GM18909 (cell line): ENCODE results near the gene ZFPM1.

ENCODE experiments used
- ATAC-seq: cut with Tn5 transposase; IDR thresholded peaks from one replicate; pipeline ENCODE4 v1.9.1; 2021; ENCODE audit warnings: mild to moderate bottlenecking; ENCODE audit not compliant: unreplicated experiment, poor library complexity

The ZFPM1 gene

DNA sequence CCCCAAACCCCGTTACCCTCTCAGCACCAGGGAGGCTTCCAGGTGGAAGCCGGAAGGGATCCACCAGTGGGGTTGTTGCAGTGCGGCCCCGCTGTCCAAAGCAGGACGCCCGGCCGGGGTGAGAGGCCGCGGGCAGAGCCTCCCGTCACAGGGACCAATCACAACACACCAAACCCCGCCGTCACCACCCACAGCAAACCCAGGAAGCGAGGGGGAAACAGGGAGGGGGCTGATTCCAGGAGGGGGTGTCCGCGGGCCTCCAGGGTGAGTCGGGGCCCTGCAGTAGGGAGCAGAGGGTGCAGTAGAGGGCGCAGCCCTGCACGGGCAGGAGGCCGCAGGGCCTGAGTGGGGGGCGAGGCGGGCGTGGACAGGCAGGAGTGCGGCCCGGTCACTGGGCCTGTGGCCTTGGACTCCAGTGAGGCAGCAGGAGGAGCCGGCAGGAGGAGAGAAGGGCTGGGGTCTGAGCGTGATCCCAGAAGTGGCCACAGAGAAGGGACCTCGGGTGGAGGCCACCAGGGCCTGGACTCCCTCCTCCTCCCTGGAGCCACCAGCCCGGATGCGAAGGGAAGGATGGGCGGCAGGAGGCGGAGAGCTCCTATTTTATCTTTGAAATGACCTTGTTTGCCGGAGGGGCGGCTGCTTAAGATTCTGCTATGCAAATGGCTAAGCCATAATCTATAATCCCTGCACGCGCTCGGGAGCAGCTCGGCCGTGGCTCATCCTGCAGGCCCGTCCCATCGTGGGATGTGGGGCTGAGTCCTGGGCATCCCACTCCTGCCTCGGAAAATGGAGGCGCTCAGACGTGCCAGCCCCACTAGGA lies 41.5 kb downstream of the ZFPM1 start:
- no peak for ATAC-seq

- no peak for ATAC-seq
These were observed 42.2 kb downstream of the ZFPM1 start for GRCh38 chr16:88495268-88495772.

DNA sequence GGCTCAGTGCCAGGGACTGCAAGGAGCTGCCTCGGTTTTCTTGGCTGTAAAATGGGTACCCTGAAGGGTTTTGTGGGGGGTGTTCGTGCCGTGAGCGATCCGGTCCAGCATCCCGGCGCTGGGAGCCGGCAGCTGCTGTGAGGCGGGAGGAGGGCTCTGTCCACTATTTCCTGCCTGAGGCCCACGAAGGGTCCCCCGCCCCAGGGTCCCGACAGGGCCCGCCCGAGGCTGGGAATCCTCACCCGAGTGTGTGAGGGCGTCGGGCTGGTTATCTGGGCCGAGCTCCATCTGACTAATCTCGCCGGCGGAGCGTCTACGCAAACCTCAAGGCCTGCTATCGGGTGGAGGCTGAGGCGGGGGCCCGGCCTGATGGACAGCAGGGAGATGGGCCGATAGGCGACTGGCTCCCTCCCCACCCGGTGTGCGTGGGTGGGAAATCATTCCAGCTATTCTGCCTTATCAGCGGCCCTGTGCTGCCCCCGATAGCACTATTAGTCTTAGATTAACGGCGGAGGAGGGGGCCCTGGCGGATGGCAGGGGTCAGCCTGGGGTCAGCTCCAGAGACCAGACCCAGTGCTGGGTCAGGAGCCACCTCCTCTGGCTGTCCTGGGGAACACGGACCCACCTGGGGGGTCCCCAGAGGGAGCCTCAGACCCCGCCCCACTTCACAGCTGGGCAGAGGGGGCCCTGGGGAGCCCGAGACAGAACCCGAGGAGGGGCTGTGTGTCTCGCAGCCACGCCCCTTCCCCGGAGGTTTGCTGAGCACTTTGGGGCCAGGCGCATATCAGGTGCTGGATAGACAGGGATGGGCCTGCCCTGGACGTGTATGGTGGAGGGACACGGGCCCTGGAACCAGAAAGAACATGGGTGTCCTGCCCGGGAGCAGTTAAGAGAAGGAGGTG lies 44.7 kb downstream of the ZFPM1 start:
- no peak for ATAC-seq

DNA sequence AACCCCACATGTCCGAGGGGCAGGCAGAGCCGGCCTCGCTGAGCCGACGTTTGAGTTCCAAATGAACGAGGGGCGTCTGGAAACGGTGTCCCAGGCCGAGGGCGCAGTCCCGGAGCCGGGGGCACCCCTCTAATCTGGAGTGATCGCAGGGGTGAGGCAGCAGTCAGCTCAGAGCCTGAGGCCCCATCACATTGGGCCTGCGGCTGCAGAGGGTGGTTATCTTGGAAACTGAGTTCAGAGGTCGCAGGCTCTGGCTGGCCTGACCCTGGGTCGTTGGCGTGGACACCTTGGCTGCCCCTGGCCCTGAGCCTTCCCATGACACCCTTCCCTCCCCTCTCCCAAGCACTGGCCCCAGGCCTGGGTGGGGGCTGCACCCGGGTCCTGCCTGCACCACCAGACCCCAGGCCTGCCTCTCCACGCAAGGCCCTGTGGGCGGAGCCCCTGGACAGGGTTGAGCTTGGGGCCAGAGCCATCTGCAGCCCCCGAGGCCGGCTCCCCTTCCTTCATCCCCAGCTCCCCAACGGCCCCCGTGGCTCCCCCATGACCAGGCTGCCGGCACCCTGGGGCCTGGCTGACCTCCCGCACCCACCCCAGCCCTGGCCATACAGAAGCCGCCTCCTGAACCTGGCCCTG lies 45.6 kb downstream of the ZFPM1 start:
- no peak for ATAC-seq

DNA sequence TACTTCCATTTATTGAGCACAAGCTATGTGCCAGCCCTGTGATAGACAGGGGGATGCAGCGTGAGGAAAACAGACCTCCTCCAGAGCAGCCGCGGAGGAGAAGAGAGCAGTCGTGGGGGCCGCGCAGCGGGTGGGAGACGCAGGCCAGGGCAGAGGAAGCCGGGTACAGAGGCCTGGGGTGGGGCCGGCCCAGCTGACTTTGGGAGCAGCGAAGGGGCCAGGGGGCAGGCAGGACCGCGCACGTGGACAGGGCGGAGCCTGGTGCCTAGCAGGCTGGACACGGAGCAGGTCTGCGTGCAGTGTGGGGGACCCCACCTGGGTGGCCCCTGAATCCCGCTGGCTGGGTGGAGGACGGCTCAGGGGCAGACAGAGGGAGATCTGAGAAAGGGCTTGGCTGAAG lies 46.2 kb downstream of the ZFPM1 start:
- ATAC-seq, result no peak

DNA sequence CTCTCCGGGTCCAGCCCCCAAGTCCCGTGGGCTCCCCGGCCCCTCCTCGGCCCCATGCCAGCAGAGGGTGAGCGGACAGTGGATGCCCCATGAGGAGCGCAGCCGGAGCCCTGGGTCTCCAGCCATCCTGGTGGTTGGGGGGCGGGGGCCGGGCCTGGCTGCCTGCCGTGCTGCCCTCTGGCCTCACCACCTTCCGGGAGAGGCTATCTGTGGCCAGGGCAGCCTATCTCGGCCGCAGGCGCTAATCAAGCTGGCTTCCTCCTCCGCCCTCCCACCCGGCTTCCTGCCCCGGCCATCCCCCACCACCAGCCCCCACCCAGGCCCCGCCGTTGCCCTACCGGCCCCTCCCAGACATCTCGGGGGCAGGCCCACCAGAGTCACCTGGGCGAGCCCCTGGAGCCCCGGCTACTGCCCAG lies 46.8 kb downstream of the ZFPM1 start:
- ATAC-seq, result no peak

GRCh38 chr16:88500255-88500661 lies 47.2 kb downstream of the ZFPM1 start:
- no peak for ATAC-seq

- no peak for ATAC-seq
These were observed 49.3 kb downstream of the ZFPM1 start for GRCh38 chr16:88502371-88502770.

DNA sequence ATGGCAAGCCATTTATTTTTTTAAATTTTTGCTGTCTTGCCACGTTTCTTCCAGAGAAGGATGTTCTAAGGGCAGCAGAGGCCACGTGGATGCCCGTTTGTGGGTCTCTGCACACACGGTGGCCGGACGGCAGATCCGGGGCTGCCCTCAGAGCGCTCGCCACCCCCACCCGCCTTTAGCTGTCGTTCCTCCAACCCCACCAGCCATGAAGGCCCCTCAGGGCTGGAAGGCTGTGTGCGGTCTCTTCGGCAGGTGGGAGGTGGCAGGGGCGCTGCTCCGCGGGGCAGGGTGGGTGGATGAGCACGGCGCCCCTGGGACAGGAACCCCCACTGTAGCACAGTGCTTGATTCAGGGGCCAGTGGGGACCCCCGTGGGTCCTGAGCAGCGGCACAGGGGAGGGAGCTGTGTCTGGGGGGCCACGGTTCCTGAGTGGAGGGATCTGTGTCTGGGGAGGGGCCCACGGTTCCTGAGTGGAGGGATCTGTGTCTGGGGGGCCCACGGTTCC lies 49.7 kb downstream of the ZFPM1 start:
- ATAC-seq, result no peak

- no peak for ATAC-seq
These were observed 50.3 kb downstream of the ZFPM1 start for GRCh38 chr16:88503374-88503770.

- no peak for ATAC-seq
These were observed 50.9 kb downstream of the ZFPM1 start for GRCh38 chr16:88503771-88504488.

GRCh38 chr16:88504489-88505404 lies 51.7 kb downstream of the ZFPM1 start:
- no peak for ATAC-seq

DNA sequence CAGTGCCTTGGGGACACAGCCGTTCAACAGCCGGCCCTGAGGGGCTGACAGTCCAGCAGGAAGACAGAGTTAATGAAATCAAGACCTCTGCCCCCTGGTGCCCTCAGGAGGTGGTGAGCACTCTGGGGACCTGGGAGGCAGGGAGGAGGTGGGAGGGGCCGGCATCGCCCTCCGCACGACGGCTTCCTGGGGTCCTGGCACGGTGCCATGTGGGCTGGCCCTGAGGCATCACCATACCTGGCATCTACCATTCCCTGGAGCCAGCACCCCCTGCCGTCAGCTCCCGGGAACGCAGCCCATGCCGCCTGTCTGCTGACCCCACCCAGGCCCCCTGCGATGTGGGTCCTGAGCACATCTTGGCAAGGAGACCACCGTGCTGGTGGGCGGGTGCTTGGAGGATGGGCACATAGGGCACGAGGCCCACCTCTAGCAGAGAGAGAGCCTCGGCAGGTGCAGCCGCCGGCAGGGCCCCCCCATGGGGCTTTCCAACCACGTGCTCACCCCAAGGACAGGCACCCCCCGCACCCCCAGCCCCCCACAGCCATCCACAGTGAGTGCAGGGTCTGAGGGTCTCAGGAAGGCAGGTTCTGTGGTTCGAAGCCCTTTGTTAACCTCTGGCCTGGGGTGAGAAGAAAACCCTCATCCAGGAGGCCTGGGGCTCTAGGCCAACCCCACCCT lies 52.5 kb downstream of the ZFPM1 start:
- no peak for ATAC-seq

DNA sequence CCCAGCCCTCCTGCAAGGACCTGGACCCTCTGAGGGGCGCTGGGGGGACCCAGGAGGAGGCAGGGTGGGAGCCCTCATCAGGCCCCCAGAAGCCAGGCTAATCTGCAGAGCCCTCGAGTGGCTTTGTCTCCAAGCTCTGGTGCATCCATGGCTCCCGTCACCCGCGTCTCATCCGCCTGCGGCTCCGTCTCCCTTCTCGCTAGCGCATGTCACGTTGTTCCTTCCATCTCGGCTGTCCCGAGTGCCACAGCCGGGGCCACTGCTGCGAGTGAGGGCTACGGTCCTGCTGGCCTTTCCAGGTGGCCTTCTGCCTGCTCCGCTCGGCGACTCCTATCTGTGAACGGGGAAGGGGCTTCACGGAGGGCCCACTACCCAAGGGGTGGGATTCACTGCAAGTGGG lies 53.6 kb downstream of the ZFPM1 start:
- ATAC-seq, result no peak

- no peak for ATAC-seq
These were observed 54.2 kb downstream of the ZFPM1 start for GRCh38 chr16:88507231-88507743.

GRCh38 chr16:88508376-88508867 lies 55.3 kb downstream of the ZFPM1 start:
- ATAC-seq, result no peak

GRCh38 chr16:88508868-88509748 lies 56.0 kb downstream of the ZFPM1 start:
- ATAC-seq, result no peak
